Raji (cell line): ENCODE measurements around the gene HOXC6.

Experiments
- POLR2A ChIP-seq: IDR thresholded peaks from 2 replicates; pipeline ENCODE4 v1.6.1; 2011; ENCODE audit warnings: low read depth, low read length, control low read depth; ENCODE audit not compliant: insufficient read depth

Gene HOXC6

GRCh38 chr12:53986686-53987483, 41.4 kb upstream of the HOXC6 start:
- no peak for TF ChIP-seq POLR2A

DNA sequence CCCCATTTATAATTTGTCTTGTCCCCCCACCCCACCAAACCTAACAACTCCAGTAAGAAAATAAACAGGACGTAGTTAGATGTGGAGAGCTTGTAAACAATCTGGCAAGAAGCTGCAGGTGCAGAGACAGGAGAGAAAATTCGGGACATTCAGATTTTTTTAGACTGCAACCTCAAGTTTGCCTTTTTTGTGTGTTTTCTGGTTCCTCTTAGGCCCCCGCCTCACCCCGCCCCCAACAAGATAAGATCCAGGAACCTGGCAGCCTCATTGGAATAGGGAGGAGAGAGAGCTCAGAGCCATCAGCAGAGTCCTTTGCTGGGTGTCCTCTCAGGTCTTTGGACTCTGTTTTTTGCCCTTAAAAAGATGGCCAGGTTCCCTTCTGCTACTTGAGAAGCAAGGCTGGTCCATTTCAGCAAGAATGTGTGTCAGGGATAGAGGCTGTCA, 40.4 kb upstream of the HOXC6 start:
- no peak for TF ChIP-seq POLR2A

DNA sequence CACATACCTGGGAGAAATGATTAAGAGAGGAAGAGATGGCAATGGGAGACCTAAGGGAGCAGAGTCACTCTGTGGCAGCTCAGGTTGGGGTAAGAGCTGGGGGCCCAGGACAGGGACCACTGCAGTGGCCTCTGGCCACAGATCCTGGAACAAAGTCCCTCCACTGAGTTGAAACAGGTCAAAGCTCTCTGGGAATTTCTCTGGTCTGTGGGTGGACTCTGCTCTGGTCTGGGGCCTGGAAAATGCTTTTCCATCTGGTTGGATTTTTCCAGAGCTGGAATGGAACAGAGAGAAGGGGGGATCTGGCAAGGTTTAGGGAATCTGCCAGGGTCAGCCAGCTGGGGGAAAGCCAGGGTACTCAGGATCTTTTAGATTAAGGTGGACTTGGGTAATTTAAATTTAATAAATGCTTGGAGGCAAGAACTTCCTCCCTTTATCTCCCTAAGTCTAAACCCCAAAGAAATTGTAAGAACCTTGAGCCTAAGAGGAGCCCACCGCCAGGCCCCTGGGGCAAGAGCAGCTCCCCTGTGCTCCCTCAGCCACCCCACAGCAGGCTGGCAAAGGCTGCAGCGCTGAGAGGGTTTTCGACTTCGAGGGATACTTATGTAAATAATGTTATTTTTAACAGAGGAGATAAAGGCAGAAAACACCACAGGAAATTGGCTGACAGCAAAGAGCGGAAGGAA, 39.6 kb upstream of the HOXC6 start:
- no peak for TF ChIP-seq POLR2A

GRCh38 chr12:53989227-53990113, 38.8 kb upstream of the HOXC6 start:
- no peak for TF ChIP-seq POLR2A

DNA sequence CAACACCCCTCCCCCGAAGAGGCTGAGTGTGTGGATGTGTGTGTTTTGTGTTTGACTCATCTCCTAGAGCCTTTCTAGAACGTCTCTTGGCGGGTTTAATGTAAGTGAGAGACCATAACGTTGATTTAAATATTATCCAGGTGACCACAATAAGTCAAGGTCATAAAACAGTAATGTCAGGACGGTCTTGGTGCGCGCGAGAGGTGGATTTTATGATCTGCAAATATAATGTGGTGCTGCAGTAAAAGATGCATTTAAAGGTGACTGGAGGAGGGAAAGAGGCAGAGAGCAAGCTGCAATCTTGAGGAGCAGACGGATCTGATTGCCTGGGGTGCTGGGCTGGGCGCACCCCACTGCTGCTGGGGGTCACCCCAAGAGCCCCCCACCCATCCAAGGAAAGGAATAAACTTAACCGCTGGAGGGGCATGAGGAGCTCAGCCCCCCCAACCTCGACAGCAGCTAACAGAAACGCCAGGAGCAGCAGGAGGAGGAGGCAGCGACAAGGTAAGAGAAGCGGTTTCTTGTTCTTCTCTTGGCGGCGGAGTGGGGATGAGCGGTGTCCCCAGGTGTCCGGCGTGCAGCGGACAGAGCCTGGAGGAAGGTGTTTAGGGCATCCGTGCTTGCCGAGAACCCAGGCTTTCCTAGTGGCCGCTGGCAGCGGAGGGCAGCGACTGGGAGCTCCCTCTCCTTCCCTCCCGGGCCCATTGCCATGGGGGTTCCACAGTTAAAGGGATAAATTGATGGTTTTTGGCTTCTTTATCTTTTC, 37.7 kb upstream of the HOXC6 start:
- TF ChIP-seq POLR2A = no peak

DNA sequence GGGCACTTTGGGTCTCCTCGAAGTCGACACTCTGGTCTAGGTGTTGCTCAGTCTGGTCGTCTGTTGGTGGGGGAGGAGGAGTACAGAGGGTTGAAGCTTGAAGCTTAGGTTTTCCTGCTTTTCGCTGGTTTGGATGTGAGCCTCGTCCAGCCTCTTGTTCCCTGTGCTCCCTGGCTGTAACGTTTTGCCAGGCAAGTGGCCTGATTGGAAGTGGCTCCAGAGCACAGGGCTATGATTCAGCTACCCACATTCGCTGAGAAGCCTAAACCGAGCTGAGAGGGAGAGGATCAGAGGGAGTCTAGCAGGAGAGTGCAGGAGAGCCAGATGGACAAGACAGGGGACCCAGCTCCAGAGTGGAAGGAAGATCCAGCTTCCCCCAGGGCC, 37.2 kb upstream of the HOXC6 start:
- no peak for TF ChIP-seq POLR2A

DNA sequence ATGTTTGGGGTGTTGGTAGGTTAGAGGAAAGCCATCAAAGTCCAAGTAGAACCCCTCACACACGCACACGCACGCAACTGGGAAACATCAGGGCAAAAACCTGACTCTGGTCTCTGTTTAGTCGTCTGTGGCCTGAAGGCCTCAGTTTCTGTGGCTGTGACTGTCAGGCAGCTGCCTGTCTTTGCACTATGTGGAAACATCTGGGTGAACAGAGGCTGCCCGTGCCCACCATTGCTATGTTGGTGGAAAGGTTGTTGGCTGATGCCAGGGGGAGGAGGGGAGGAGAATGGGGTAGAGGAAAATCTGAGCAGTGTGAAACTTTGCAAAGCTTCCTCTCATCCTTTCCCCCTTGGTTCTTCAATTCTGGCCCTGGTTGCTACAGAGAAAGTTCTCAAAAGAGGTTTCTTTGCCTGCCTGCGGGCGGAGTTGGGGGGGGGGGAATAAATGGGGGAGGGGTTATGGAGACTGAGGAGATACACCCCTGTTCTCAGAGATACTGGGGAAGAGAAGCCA, 35.8 kb upstream of the HOXC6 start:
- TF ChIP-seq POLR2A = no peak

GRCh38 chr12:53993162-53994008, 34.9 kb upstream of the HOXC6 start:
- no peak for TF ChIP-seq POLR2A

GRCh38 chr12:53994009-53994263, 34.3 kb upstream of the HOXC6 start:
- no peak for TF ChIP-seq POLR2A

GRCh38 chr12:53994264-53995001, 33.8 kb upstream of the HOXC6 start:
- no peak for TF ChIP-seq POLR2A

DNA sequence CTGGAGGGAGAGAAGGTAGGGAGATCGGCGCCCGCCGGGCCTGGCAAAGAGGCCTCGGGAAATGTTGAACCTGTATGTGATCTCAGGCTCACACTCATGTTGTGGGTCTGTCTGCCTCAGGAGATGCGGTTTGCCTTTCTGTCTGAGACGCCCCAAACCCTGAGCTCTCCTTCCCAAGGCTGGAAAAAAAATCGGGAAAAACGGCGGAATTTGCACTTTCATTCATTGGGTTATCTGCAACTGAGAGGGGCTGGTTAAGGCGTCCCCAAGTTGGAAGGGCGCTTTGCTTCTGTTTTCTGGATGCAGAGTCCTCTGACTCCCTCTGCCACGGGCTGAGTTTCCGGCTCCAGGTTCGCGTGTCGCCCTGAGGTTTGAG, 33.2 kb upstream of the HOXC6 start:
- no peak for TF ChIP-seq POLR2A

DNA sequence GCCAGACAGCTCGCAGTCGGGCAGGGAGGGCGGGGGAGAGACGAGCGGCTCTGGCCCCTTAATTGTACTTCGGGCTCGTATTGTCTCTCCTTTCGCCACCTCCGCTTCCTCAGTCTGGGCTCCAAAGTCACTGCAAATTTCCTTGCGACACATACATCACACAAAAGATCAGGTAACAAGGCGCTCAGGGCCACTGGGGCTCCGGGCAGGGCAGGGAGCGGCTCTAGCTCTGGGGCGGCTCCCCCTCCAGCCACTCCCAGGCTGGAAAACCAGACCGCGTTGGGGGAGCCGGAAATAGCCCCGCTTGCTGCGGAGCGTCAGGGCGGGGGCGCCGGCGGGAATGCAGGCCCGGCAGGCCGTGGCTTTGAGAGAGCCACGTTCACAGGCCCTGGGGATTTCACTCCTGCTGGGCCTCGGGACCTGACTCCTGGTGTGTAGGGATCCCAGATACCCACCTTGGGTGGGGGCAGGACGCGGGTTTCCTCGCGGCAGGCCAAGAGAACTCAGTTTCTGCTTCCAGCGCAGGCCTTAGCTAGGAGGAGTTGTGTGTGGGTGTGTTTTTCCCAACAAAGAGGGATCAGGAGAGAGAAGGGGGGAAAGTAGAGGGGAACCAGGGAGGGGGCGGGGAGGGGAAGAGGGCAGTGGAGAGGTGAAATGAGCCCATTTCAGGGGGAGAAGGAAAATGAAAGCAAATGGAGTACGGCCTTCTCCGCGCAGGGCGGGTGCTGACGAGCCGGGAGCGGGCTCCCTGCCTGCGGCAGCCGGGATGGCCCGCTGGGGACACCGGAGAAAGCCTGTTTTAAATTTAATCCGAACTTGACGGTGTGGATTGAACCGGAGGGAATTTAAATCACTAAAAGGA, 32.6 kb upstream of the HOXC6 start:
- no peak for TF ChIP-seq POLR2A
